Measurements from ENCODE around the gene CHRD. TPM values are rescaled to one million over a fixed set of nuclear protein-coding genes. Genes with fewer than 3 reads are reported as not detected.

The CHRD gene
- total RNA-seq, 1 experiment from 2014 or later = 2.7 TPM

DNA sequence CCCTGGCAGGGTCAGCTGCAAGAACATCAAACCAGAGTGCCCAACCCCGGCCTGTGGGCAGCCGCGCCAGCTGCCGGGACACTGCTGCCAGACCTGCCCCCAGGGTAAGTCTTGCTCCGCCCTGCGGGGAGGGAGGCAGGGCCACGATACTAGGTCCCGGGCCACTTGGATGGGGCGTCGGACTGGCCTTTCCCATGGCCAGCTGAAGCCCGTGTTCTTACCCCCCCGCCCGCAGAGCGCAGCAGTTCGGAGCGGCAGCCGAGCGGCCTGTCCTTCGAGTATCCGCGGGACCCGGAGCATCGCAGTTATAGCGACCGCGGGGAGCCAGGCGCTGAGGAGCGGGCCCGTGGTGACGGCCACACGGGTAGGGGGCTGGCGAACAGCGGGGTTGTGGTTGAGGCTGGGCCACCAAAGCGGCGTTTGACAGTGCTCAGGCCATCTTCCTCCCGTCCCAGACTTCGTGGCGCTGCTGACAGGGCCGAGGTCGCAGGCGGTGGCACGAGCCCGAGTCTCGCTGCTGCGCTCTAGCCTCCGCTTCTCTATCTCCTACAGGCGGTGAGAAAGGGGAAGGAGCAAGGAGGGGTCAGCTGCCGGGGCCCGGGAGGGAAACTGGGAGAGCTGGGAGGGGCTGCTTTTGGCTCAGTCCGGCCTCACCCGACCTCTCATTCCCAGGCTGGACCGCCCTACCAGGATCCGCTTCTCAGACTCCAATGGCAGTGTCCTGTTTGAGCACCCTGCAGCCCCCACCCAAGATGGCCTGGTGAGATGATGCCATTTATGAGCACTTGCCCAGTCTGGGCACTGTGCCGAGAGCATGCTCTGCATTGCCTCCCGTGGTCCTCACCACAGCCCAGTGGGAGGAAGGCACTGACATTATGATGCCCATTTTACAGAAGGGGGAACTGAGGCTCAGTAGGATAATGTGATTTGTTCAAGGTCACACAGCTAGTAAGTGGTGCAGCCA is 1.7 kb downstream of the CHRD start (continued):
- TF ChIP-seq ARID4B (CRISPR knock-in tag; IDR thresholded peaks at IDR 0.05; ENCODE audit: borderline replicate concordance) (no peak), SP1 (CRISPR knock-in tag; conservative IDR thresholded peaks at IDR 0.05) (0 out of 2 replicates have a peak, but pooled peaks have one; percentile 30), FOXP1 (CRISPR knock-in tag; IDR thresholded peaks at IDR 0.05; ENCODE audit: borderline replicate concordance) (peak; percentile 76)

DNA sequence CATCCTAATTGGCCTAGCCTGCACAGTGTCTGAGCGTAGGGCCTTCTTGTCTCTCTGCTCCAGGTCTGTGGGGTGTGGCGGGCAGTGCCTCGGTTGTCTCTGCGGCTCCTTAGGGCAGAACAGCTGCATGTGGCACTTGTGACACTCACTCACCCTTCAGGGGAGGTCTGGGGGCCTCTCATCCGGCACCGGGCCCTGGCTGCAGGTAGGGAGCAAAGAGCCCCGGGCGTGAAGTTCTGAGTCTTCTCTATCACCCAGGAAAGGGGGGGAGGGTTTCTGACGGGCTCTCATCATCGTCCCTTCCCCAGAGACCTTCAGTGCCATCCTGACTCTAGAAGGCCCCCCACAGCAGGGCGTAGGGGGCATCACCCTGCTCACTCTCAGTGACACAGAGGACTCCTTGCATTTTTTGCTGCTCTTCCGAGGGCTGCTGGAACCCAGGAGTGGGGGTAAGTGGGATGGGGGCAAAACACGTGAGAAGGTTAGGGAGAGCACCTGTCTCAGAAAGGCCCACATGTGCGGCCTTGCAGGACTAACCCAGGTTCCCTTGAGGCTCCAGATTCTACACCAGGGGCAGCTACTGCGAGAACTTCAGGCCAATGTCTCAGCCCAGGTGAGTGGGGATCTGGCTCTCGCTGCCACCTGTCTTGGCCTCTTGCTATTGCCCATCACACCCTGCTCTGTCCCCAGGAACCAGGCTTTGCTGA is 2.6 kb downstream of the CHRD start:
- peak overlapping the region; percentile 69; the same call in 1 of the 2 replicates for H3K4me3 Mint-ChIP-seq
- no peaks in the 10 kb centered on the region for H3K36me3 Mint-ChIP-seq
- DNase-seq (ENCODE audit: low spot score) (no peak), ATAC-seq (no peak)
- peaks cover 57% of the 10 kb centered on the region for H3K27me3 Mint-ChIP-seq (ENCODE audit: low read depth)
- H3K4me1 Mint-ChIP-seq = peaks cover 22% of the 10 kb centered on the region
- H3K27ac Mint-ChIP-seq = no peak overlapping the region
- TF ChIP-seq ZNF232 (CRISPR knock-in tag; IDR thresholded peaks at IDR 0.05) (no peak), ZMAT4 (CRISPR knock-in tag; IDR thresholded peaks at IDR 0.05) (no peak), IRF2 (CRISPR knock-in tag; IDR thresholded peaks at IDR 0.05; ENCODE audit: borderline replicate concordance, low read depth) (no peak), USF1 (CRISPR knock-in tag; IDR thresholded peaks at IDR 0.05) (no peak), CREB1 (CRISPR knock-in tag; IDR thresholded peaks at IDR 0.05) (no peak), ZNF317 (CRISPR knock-in tag; IDR thresholded peaks at IDR 0.05; ENCODE audit: borderline replicate concordance, low read depth) (no peak), NFATC4 (CRISPR knock-in tag; IDR thresholded peaks at IDR 0.05) (no peak), ATF2 (CRISPR knock-in tag; IDR thresholded peaks at IDR 0.05; ENCODE audit: borderline replicate concordance, low read depth) (no peak), JUN (CRISPR knock-in tag; IDR thresholded peaks at IDR 0.05) (no peak)
- CTCF ChIA-PET = interaction anchor here (0.6 to 5.2 kb wide), 5 partner anchors 10 to 159 kb away, joined by 3 to 33 read pairs (median 4); no protein-coding TSS in a partner anchor
- no peaks in the 10 kb centered on the region for H3K9me3 Mint-ChIP-seq
- POLR2A ChIA-PET = no interaction called here

- ATAC-seq (no peak), DNase-seq (ENCODE audit: low spot score) (no peak)
- Mint-ChIP-seq H3K36me3 (no peaks in the 10 kb centered on the region), H3K27me3 (ENCODE audit: low read depth) (peaks cover 50% of the 10 kb centered on the region), H3K9me3 (no peaks in the 10 kb centered on the region), H3K27ac (no peak overlapping the region), H3K4me1 (peaks cover 15% of the 10 kb centered on the region), H3K4me3 (no peak overlapping the region)
- ChIA-PET CTCF (interaction anchor here (0.6 to 5.2 kb wide), 5 partner anchors 12 to 286 kb away, joined by 3 to 33 read pairs (median 3); no protein-coding TSS in a partner anchor), POLR2A (no interaction called here)
- TF ChIP-seq NFE2L1 (CRISPR knock-in tag; IDR thresholded peaks at IDR 0.05) (no peak), ZNF512 (CRISPR knock-in tag; IDR thresholded peaks at IDR 0.05; ENCODE audit: borderline replicate concordance) (no peak), MXD4 (CRISPR knock-in tag; IDR thresholded peaks at IDR 0.05; ENCODE audit: borderline replicate concordance) (no peak), TEAD4 (CRISPR knock-in tag; IDR thresholded peaks at IDR 0.05) (no peak)
- TF ChIP-seq, protein P1, sequence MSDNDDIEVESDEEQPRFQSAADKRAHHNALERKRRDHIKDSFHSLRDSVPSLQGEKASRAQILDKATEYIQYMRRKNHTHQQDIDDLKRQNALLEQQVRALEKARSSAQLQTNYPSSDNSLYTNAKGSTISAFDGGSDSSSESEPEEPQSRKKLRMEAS (CRISPR knock-in tag; IDR thresholded peaks at IDR 0.05) = no peak
- TF ChIP-seq, protein P2, sequence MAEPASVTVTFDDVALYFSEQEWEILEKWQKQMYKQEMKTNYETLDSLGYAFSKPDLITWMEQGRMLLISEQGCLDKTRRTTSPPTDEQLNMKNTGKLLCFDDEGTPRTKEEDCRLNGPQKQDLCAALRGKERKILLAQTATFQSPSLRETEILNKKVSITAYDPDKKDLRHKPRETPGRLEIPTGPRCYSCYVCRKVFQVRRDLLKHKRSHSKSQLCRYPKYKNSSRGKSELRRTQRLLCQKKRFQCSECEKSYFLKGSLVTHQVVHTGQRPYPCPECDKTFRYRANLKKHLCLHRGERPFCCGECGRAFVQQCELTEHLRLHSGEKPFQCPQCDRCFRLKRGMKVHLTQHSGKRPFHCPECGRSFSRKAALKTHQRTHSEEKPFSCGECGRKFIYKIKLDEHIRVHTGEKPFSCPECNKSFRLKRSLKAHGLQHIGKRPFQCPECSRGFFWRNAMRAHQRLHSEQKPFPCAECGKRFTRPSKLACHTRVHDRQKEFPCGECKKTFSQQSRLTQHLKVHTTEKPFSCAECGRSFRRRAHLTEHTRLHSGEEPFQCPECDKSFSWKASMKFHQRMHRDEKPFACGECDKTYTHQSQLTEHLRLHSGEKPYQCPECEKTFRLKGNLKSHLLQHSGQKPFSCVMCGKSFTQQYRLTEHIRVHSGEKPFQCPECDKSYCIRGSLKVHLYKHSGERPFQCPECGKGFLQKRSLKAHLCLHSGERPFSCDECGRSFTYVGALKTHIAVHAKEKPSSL (CRISPR knock-in tag; conservative IDR thresholded peaks at IDR 0.05) = no peak
Measured at GRCh38 chr3:184383033-184383740, 3.3 kb downstream of the CHRD start.
